ENCODE results near the gene LONP1.
"Not testable (repeated sequence)": the region's sequence is repeated elsewhere in the genome, so short reads cannot be mapped to it uniquely, and the experiment has no call there.

Gene LONP1

GRCh38 chr19:5714816-5715215 lies 5.1 kb downstream of the LONP1 start:
- DNase-seq (ENCODE audit: low read depth in 1 of 2, low spot score in 1 of 2) = no peak

GRCh38 chr19:5713228-5713627 lies 6.7 kb downstream of the LONP1 start:
- DNase-seq (ENCODE audit: low read depth in 1 of 2, low spot score in 1 of 2) = no peak

GRCh38 chr19:5711713-5712161 lies 8.2 kb downstream of the LONP1 start:
- no peak for DNase-seq (ENCODE audit: low read depth in 1 of 2, low spot score in 1 of 2)

GRCh38 chr19:5711025-5711424 lies 8.9 kb downstream of the LONP1 start:
- DNase-seq (ENCODE audit: low read depth in 1 of 2, low spot score in 1 of 2) = no peak

GRCh38 chr19:5707576-5708575 lies 12.1 kb downstream of the LONP1 start:
- no peak for DNase-seq (ENCODE audit: low read depth in 1 of 2, low spot score in 1 of 2)

- DNase-seq (ENCODE audit: low read depth in 1 of 2, low spot score in 1 of 2) = no peak
These were observed 12.9 kb downstream of the LONP1 start for GRCh38 chr19:5706876-5707573.

- no peak for DNase-seq (ENCODE audit: low read depth in 1 of 2, low spot score in 1 of 2)
These were observed 14.4 kb downstream of the LONP1 start for GRCh38 chr19:5705552-5705951.

GRCh38 chr19:5703819-5704818 lies 15.8 kb downstream of the LONP1 start:
- no peak for DNase-seq (ENCODE audit: low read depth in 1 of 2, low spot score in 1 of 2)

GRCh38 chr19:5702053-5702410 lies 17.9 kb downstream of the LONP1 start:
- DNase-seq (ENCODE audit: low read depth in 1 of 2, low spot score in 1 of 2) = not testable (repeated sequence)

- no peak for DNase-seq (ENCODE audit: low read depth in 1 of 2, low spot score in 1 of 2)
These were observed 19.4 kb downstream of the LONP1 start for GRCh38 chr19:5700455-5701092.

GRCh38 chr19:5698635-5699422 lies 21.1 kb downstream of the LONP1 start:
- DNase-seq (ENCODE audit: low read depth in 1 of 2, low spot score in 1 of 2) = no peak

GRCh38 chr19:5697890-5698634 lies 21.9 kb downstream of the LONP1 start:
- DNase-seq (ENCODE audit: low read depth in 1 of 2, low spot score in 1 of 2) = no peak

GRCh38 chr19:5697022-5697889 lies 22.7 kb downstream of the LONP1 start:
- DNase-seq (ENCODE audit: low read depth in 1 of 2, low spot score in 1 of 2) = no peak

- no peak for DNase-seq (ENCODE audit: low read depth in 1 of 2, low spot score in 1 of 2)
These were observed 23.5 kb downstream of the LONP1 start for GRCh38 chr19:5696196-5697021.

- no peak for DNase-seq (ENCODE audit: low read depth in 1 of 2, low spot score in 1 of 2)
These were observed 24.2 kb downstream of the LONP1 start for GRCh38 chr19:5695649-5696195.

- DNase-seq (ENCODE audit: low read depth in 1 of 2, low spot score in 1 of 2) = no peak
These were observed 24.8 kb downstream of the LONP1 start for GRCh38 chr19:5694956-5695648.
